DOHH2 (cell line): Measurements from ENCODE around the gene FAM81A.

Experiments
- H3F3A ChIP-seq: fragments of 200-600 bp; sonication (generic), shearing (Covaris generic); 2 replicates; pipeline ENCODE4 v1.6.0; 2016; ENCODE audit warnings: antibody characterized with exemption, mild to moderate bottlenecking; ENCODE audit not compliant: control insufficient read depth, insufficient read depth
- H3K27ac ChIP-seq: fragments of 200-600 bp; sonication (generic); 2 replicates; pipeline ENCODE4 v1.5.1; 2014; ENCODE audit warnings: low read depth, mild to moderate bottlenecking, low read length, moderate library complexity
- H3K27me3 ChIP-seq: fragments of 200-600 bp; sonication (generic); 2 replicates; pipeline ENCODE4 v1.6.1; 2014; ENCODE audit warnings: mild to moderate bottlenecking, low read length, mixed read lengths; ENCODE audit not compliant: control insufficient read depth
- H3K36me3 ChIP-seq: fragments of 200-600 bp; sonication (generic); 2 replicates; pipeline ENCODE4 v1.6.1; 2014; ENCODE audit warnings: mild to moderate bottlenecking, low read length, moderate library complexity, mixed read lengths; ENCODE audit not compliant: control insufficient read depth
- H3K4me1 ChIP-seq: fragments of 200-600 bp; sonication (generic); 2 replicates; pipeline ENCODE4 v1.6.1; 2014; ENCODE audit warnings: mild to moderate bottlenecking, low read length, mixed read lengths; ENCODE audit not compliant: control insufficient read depth
- H3K4me2 ChIP-seq: fragments of 200-600 bp; sonication (generic); 2 replicates; pipeline ENCODE4 v1.6.0; 2014; ENCODE audit warnings: mild to moderate bottlenecking, low read length, moderate library complexity
- H3K4me3 ChIP-seq: fragments of 200-600 bp; sonication (generic); 2 replicates; pipeline ENCODE4 v1.5.1; 2014; ENCODE audit warnings: mild to moderate bottlenecking, low read length, mixed read lengths
- H3K79me2 ChIP-seq: fragments of 200-600 bp; sonication (generic); 2 replicates; pipeline ENCODE4 v1.6.1; 2014; ENCODE audit warnings: mild to moderate bottlenecking, low read length, mixed read lengths; ENCODE audit not compliant: control insufficient read depth
- H3K9me2 ChIP-seq: fragments of 200-600 bp; sonication (generic); replicated peaks from 2 replicates; pipeline ENCODE4 v1.6.1; 2014; ENCODE audit warnings: mild to moderate bottlenecking, low read length, mixed read lengths; ENCODE audit not compliant: control insufficient read depth
- H3K9me3 ChIP-seq: fragments of 200-600 bp; sonication (generic); 2 replicates; pipeline ENCODE4 v1.6.1; 2014; ENCODE audit warnings: antibody characterized with exemption, low read length, mixed read lengths; ENCODE audit not compliant: control insufficient read depth, insufficient read depth
- H4K20me1 ChIP-seq: fragments of 200-600 bp; sonication (generic); 2 replicates; pipeline ENCODE4 v1.6.0; 2014; ENCODE audit warnings: low read depth, mild to moderate bottlenecking, antibody characterized with exemption, low read length, moderate library complexity; ENCODE audit not compliant: control insufficient read depth, insufficient read depth
- EZH2phosphoT487 ChIP-seq: fragments of 200-600 bp; sonication (generic); IDR thresholded peaks from 2 replicates; pipeline ENCODE4 v1.6.1; 2017; ENCODE audit warnings: borderline replicate concordance, mild to moderate bottlenecking, antibody characterized with exemption, low read length, moderate library complexity, mixed read lengths
- TF ChIP-seq, protein P1 (sequence below): fragments of 200-600 bp; sonication (generic); IDR thresholded peaks from one replicate; pipeline ENCODE4 v1.5.1; 2014; ENCODE audit warnings: antibody characterized with exemption, mild to moderate bottlenecking, low read depth, low read length; ENCODE audit not compliant: poor library complexity, severe bottlenecking

FAM81A gene

DNA sequence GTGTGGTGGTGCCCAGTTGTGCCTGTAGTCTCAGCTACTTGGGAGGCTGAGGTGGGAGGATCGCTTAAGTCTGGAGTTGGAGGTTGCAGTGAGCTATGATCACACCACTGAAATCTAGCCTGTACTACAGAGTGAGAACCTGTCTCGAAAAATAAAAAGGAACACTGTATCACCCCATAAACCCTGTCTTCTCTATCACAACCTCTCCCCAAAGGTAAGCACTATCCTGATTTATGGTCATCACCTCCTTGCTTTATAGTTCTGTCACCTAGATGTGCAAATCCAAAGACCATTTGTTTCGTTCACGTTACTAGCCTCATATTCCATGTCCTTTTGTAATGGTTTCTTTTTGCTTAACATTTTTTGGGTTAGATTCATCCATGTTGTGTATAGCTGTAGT is 123.6 kb downstream of the FAM81A start:
- H3K27me3 ChIP-seq: peaks cover 3% of the 10 kb centered on the region; the same call in 1 of the 2 replicates

DNA sequence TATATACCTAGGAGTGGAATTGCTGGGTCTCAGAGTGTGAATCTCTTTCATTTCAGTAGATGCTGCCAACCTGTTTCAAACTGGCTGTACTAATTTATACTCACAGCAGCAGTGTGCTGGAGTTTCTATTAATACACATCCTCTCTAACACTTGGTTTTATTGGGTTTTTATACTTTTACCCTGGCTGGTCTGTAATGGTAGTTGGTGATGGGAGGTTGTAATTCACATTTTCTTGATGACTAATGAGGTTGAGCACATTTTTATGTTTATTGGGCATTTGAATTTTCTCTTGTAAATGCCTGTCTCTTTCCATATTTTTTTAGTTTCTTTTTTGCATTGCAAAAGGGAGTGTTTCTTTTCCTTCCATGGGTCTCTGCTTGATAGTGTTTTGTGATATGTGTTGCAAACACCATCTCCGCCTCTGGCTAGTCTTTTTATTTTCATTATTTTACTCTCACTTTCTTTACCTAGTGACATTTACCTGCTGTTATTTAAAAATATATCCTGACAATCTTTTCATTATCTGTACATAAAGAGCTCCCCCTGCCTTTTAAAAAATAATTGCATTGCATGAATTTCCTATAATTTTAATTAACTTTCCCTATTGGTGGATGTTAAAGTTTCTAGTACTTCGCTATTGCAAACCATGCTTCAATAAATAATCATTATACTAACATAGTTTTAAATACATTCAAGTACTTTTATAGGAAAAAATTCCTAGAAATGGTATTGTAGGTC is 124.6 kb downstream of the FAM81A start:
- Histone ChIP-seq H3K9me2 (no peaks in the 10 kb centered on the region), H3K9me3 (no peaks in the 10 kb centered on the region), H4K20me1 (no peaks in the 10 kb centered on the region), H3F3A (no peaks in the 10 kb centered on the region), H3K4me1 (peaks cover 10% of the 10 kb centered on the region), H3K4me3 (no peak overlapping the region), H3K4me2 (no peak overlapping the region), H3K27ac (no peak overlapping the region), H3K79me2 (no peaks in the 10 kb centered on the region), H3K27me3 (peaks cover 3% of the 10 kb centered on the region; the same call in 1 of the 2 replicates), H3K36me3 (no peaks in the 10 kb centered on the region)
- no peak for TF ChIP-seq EZH2phosphoT487
- TF ChIP-seq, protein P1, sequence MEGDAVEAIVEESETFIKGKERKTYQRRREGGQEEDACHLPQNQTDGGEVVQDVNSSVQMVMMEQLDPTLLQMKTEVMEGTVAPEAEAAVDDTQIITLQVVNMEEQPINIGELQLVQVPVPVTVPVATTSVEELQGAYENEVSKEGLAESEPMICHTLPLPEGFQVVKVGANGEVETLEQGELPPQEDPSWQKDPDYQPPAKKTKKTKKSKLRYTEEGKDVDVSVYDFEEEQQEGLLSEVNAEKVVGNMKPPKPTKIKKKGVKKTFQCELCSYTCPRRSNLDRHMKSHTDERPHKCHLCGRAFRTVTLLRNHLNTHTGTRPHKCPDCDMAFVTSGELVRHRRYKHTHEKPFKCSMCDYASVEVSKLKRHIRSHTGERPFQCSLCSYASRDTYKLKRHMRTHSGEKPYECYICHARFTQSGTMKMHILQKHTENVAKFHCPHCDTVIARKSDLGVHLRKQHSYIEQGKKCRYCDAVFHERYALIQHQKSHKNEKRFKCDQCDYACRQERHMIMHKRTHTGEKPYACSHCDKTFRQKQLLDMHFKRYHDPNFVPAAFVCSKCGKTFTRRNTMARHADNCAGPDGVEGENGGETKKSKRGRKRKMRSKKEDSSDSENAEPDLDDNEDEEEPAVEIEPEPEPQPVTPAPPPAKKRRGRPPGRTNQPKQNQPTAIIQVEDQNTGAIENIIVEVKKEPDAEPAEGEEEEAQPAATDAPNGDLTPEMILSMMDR: peak; percentile 39

More for the DNA sequence above, 123.6 kb downstream of the FAM81A start:
- Histone ChIP-seq H3K27ac (no peak overlapping the region), H3K9me2 (no peaks in the 10 kb centered on the region), H3K4me1 (peaks cover 13% of the 10 kb centered on the region), H4K20me1 (no peaks in the 10 kb centered on the region), H3K4me3 (no peak overlapping the region), H3K79me2 (no peaks in the 10 kb centered on the region), H3K9me3 (no peaks in the 10 kb centered on the region), H3K36me3 (no peaks in the 10 kb centered on the region), H3F3A (no peaks in the 10 kb centered on the region), H3K4me2 (no peak overlapping the region)
- no peak for TF ChIP-seq EZH2phosphoT487
- TF ChIP-seq, protein P1: no peak

- Histone ChIP-seq H3K27me3 (peaks cover 3% of the 10 kb centered on the region; the same call in 1 of the 2 replicates), H3K27ac (no peak overlapping the region), H3K4me3 (no peak overlapping the region), H4K20me1 (no peaks in the 10 kb centered on the region), H3K36me3 (no peaks in the 10 kb centered on the region), H3K9me2 (no peaks in the 10 kb centered on the region), H3F3A (no peaks in the 10 kb centered on the region), H3K4me2 (no peak overlapping the region), H3K9me3 (no peaks in the 10 kb centered on the region), H3K79me2 (no peaks in the 10 kb centered on the region), H3K4me1 (no peaks in the 10 kb centered on the region)
- TF ChIP-seq, protein P1: no peak
- TF ChIP-seq EZH2phosphoT487: no peak
Observed at GRCh38 chr15:59565299-59565698, 127.3 kb downstream of the FAM81A start.
